GM12878 (cell line): ENCODE data around the gene GNAL. TPM values are rescaled to one million over a fixed set of nuclear protein-coding genes. Genes with fewer than 3 reads are reported as not detected.

Source experiments
- ATAC-seq: fragments of 200-7000 bp; cut with Tn5 transposase; 3 replicates; pipeline ENCODE4 v1.9.1; 2020; ENCODE audit warnings: mild to moderate bottlenecking, moderate library complexity
- BruUV-seq: library from RNA; stranded (reverse); fragments of 400-500 nt; replicated peaks from 2 replicates; lab custom pipeline; 2021; lab: Mats Ljungman, UMichigan
- CTCF ChIA-PET: fragments of 300-600 bp; sonication (Branson Sonifier 250); formaldehyde crosslinking; extraction: SDS; loops from one replicate; lab custom pipeline; 2021; ENCODE audit warnings: inconsistent platforms; lab: Yijun Ruan, JAX
- POLR2A ChIA-PET: fragments of 350-600 bp; formaldehyde crosslinking; extraction: SDS; loops from one replicate; lab custom pipeline; 2021; ENCODE audit warnings: inconsistent platforms; lab: Charles Lee
- RAD21 ChIA-PET: fragments of 300-600 bp; sonication (Branson Sonifier 250); formaldehyde crosslinking; loops from one replicate; lab custom pipeline; 2023; ENCODE audit warnings: antibody characterized with exemption; ENCODE audit not compliant: unreplicated experiment; lab: Charles Lee
- SMC1A ChIA-PET: fragments of 300-600 bp; sonication (Branson Sonifier 250); formaldehyde crosslinking; loops from one replicate; lab custom pipeline; 2023; ENCODE audit not compliant: unreplicated experiment, uncharacterized antibody; lab: Charles Lee
- DNase-seq: peaks from one replicate; pipeline ENCODE4 v3.0.0-alpha.2; 2011; ENCODE audit warnings: low read depth, low spot score
- FAIRE-seq: peaks from 3 replicates; lab custom pipeline; 2011; peaks lifted over from hg19 to GRCh38; lab: Jason Lieb, UNC
- H2AFZ ChIP-seq: 2 replicates; pipeline ENCODE4 v1.6.0; 2011; ENCODE audit warnings: low read depth, low read length, control low read depth; ENCODE audit not compliant: control insufficient read depth
- H3K27ac ChIP-seq: 2 replicates; pipeline ENCODE4 v1.5.1; 2011; ENCODE audit warnings: control low read depth; ENCODE audit not compliant: control insufficient read depth, insufficient read depth
- H3K27me3 ChIP-seq, 2 experiments: replicated peaks in 1 of 2; 2 replicates each; pipeline versions ENCODE4 v1.6.0 to v1.6.1; 2011; ENCODE audit warnings: low read length in 1 of 2; ENCODE audit not compliant: control insufficient read depth in 2 of 2, insufficient read depth in 2 of 2
- H3K36me3 ChIP-seq, 2 experiments: 2 replicates each; pipeline ENCODE4 v1.5.1; 2011; ENCODE audit warnings: low read length in 1 of 2; ENCODE audit not compliant: control insufficient read depth in 2 of 2, insufficient read depth in 2 of 2
- H3K4me1 ChIP-seq: 2 replicates; pipeline ENCODE4 v1.6.1; 2011; ENCODE audit warnings: mild to moderate bottlenecking, low read length, moderate library complexity, mixed read lengths; ENCODE audit not compliant: control insufficient read depth, insufficient read depth
- H3K4me2 ChIP-seq: 2 replicates; pipeline ENCODE4 v1.6.0; 2011; ENCODE audit warnings: control low read depth; ENCODE audit not compliant: control insufficient read depth, insufficient read depth
- H3K4me3 ChIP-seq: fragments of 200-600 bp; sonication (generic); 2 replicates; pipeline ENCODE4 v1.5.1; 2016
- H3K79me2 ChIP-seq: 2 replicates; pipeline ENCODE4 v1.6.0; 2011; ENCODE audit warnings: low read length; ENCODE audit not compliant: control insufficient read depth, insufficient read depth
- H3K9ac ChIP-seq: 2 replicates; pipeline ENCODE4 v1.8.0; 2011; ENCODE audit warnings: low read length, control low read depth, mixed read lengths; ENCODE audit not compliant: control insufficient read depth, insufficient read depth
- H3K9me3 ChIP-seq: replicated peaks from 3 replicates; pipeline ENCODE4 v1.5.1; 2011; ENCODE audit warnings: mild to moderate bottlenecking, low read length; ENCODE audit not compliant: control insufficient read depth, insufficient read depth
- H4K20me1 ChIP-seq: 2 replicates; pipeline ENCODE4 v1.6.0; 2011; ENCODE audit not compliant: control insufficient read depth, insufficient read depth
- ATF2 ChIP-seq: IDR thresholded peaks from 2 replicates; pipeline ENCODE4 v1.6.1; 2012; ENCODE audit warnings: low read length, inconsistent platforms
- ATF3 ChIP-seq: IDR thresholded peaks from 2 replicates; pipeline ENCODE4 v1.6.1; 2011; ENCODE audit warnings: low read depth, mild to moderate bottlenecking, low read length, moderate library complexity, borderline replicate concordance; ENCODE audit errors: extremely low read depth
- BCL11A ChIP-seq: IDR thresholded peaks from 2 replicates; pipeline ENCODE4 v1.6.1; 2011; ENCODE audit warnings: low read depth, low read length
- BCLAF1 ChIP-seq: fragments of 450-650 bp; IDR thresholded peaks from 2 replicates; pipeline ENCODE4 v1.6.1; 2017; ENCODE audit warnings: antibody characterized with exemption, mild to moderate bottlenecking, moderate library complexity
- CREB1 ChIP-seq: IDR thresholded peaks from 2 replicates; pipeline ENCODE4 v1.6.1; 2012; ENCODE audit warnings: low read depth, mild to moderate bottlenecking, inconsistent platforms
- CTCF ChIP-seq, 3 experiments: IDR thresholded peaks in 2 of 3; conservative IDR thresholded peaks in 1 of 3; 2 replicates each; pipeline ENCODE4 v1.5.1; 2011; ENCODE audit warnings: low read depth in 3 of 3, low read length in 3 of 3, mild to moderate bottlenecking in 3 of 3, control low read depth in 2 of 3, moderate library complexity in 2 of 3, inconsistent platforms in 1 of 3, mixed read lengths in 1 of 3; ENCODE audit not compliant: control insufficient read depth in 2 of 3, insufficient read depth in 1 of 3; ENCODE audit errors: extremely low read depth in 1 of 3
- NKRF ChIP-seq: fragments of 450-650 bp; conservative IDR thresholded peaks from 2 replicates; pipeline ENCODE4 v1.6.1; 2017; ENCODE audit warnings: mild to moderate bottlenecking, moderate library complexity
- POLR2AphosphoS5 ChIP-seq: IDR thresholded peaks from 2 replicates; pipeline ENCODE4 v1.6.1; 2011; ENCODE audit warnings: mild to moderate bottlenecking, low read length, inconsistent platforms
- RB1 ChIP-seq: fragments of 450-650 bp; formaldehyde crosslinking; IDR thresholded peaks from 2 replicates; pipeline ENCODE4 v1.6.1; 2017; ENCODE audit warnings: mild to moderate bottlenecking, borderline replicate concordance
- ZNF687 ChIP-seq: fragments of 450-650 bp; IDR thresholded peaks from 2 replicates; pipeline ENCODE4 v1.6.1; 2017; ENCODE audit warnings: mild to moderate bottlenecking, moderate library complexity
- WGBS: methylation state at CpG from one replicate; pipeline ENCODE4 v1.1.6; 2016; ENCODE audit warnings: low lambda C conversion rate; ENCODE audit not compliant: insufficient replicate concordance, insufficient coverage; ENCODE audit errors: missing lambda C conversion rate; 5-methylcytosine and 5-hydroxymethylcytosine counted together
- in situ Hi-C: fragments of 300-500 bp; cut with MboI; formaldehyde crosslinking; loops from 9 replicates; pipeline ENCODE4 v1.14.3; 2018; ENCODE audit warnings: mixed read lengths
- intact Hi-C: fragments of 100-400 bp; cut with micrococcal nuclease; formaldehyde crosslinking; loops from one replicate; pipeline ENCODE4 v1.14.2; 2022; ENCODE audit not compliant: unreplicated experiment
- polyA plus RNA-seq, 11 experiments: library from polyadenylated mRNA; depleted of rRNA in 4 of 11; unstranded in 6 of 11; stranded (reverse) in 5 of 11; fragments of >200 nt; fragmentation: Nextera tagmentation in 4 of 11; fragmentation: Illumina TruSeq in 1 of 11; extraction: Ambion mirVana in 4 of 11; extraction: Trizol in 1 of 11; gene quantifications; 1 replicate in 1 of 11; 2 replicates in 10 of 11; pipeline versions ENCODE4 v1.2.1 to v1.2.3, GENCODE V29; 2011 to 2016; ENCODE audit warnings: inconsistent platforms in 2 of 11, missing spikeins in 2 of 11, low read depth in 1 of 11
- total RNA-seq, 4 experiments: library from RNA; depleted of rRNA in 3 of 4; stranded (reverse); fragments of >200 nt in 3 of 4; fragmentation: Illumina TruSeq in 1 of 4; extraction: Trizol in 1 of 4; gene quantifications; 2 replicates each; pipeline versions ENCODE4 v1.2.1 to v1.2.3, GENCODE V29; 2013 to 2021

GNAL gene
- total and polyA plus RNA-seq, 10 of the 15 experiments (the other 5 are each of a cell fraction or from before 2014, with no cell fraction given): 0.02 to 0.39 (median 0.05) TPM; not detected in 5

- ChIA-PET SMC1A (no interaction called here), CTCF (interaction anchor here (0.5 kb wide), 1 partner anchor 203 kb away, joined by 3 read pairs; no protein-coding TSS in a partner anchor), RAD21 (no interaction called here), POLR2A (no interaction called here)
- Histone ChIP-seq H3K9me3 (no peaks in the 10 kb centered on the region), H3K36me3 (no peaks in the 10 kb centered on the region), H3K4me3 (no peak overlapping the region), H2AFZ (no peak overlapping the region), H3K4me1 (no peaks in the 10 kb centered on the region), H3K9ac (no peak overlapping the region), H3K27ac (no peak overlapping the region), H3K27me3 (no peaks in the 10 kb centered on the region; a peak in 1 of 4 replicates), H3K4me2 (no peak overlapping the region), H4K20me1 (no peaks in the 10 kb centered on the region), H3K79me2 (no peaks in the 10 kb centered on the region)
- WGBS: 0% methylated on average over 2 of the region's 2 CpGs
- ATAC-seq (no peak), DNase-seq (no peak), FAIRE-seq (no peak)
- no TSS peak for BruUV-seq
- intact Hi-C loops (no loop called here), in situ Hi-C loops (no loop called here)
- TF ChIP-seq ATF3 (no peak), CREB1 (no peak), BCLAF1 (no peak), RB1 (no peak), NKRF (no peak), ZNF687 (no peak), ATF2 (no peak), CTCF (IDR thresholded peaks at IDR 0.05 in 2 of 3, conservative IDR thresholded peaks at IDR 0.05 in 1 of 3; ENCODE audit: control insufficient read depth in 2 of 3, extremely low read depth in 1 of 3, insufficient read depth in 1 of 3, low read depth in 3 of 3, low read length in 3 of 3) (no peak), BCL11A (no peak), POLR2AphosphoS5 (no peak)
Measured at GRCh38 chr18:11799066-11799465, 110.0 kb downstream of the GNAL start.
